Activated CD8-positive, alpha-beta memory T cell treated with anti-CD3 and anti-CD28 coated beads, Interleukin-2, amount 50 U/mL, for 1 hour (primary cell): ENCODE measurements around the gene PWP2.
"Not testable (repeated sequence)": the region's sequence is repeated elsewhere in the genome, so short reads cannot be mapped to it uniquely, and the experiment has no call there.

Experiments
- DNase-seq: peaks from one replicate; pipeline ENCODE4 v3.0.0-alpha.2; 2020; ENCODE audit errors: extremely low read depth

PWP2 gene

DNA sequence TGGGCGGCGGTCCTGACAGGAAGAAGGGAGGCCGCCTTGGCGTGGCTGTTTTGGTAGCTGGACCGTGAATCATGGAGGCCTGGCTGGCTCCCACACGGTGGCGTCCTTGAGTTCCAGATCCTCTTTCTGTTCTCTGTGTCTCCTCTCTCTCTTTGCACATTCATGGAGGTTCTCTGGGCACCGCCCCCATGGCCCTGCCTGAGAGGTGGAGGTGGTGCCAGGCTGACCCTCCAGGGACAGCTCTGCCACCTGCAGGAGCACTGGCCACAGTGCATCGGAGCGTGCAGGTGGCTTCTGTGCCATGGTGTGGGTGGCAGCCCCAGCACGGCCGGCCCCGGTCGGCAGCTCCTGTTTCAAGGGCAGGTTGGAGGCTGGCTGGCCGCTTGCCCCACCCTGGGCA is 30.8 kb downstream of the PWP2 start:
- DNase-seq: not testable (repeated sequence)

DNA sequence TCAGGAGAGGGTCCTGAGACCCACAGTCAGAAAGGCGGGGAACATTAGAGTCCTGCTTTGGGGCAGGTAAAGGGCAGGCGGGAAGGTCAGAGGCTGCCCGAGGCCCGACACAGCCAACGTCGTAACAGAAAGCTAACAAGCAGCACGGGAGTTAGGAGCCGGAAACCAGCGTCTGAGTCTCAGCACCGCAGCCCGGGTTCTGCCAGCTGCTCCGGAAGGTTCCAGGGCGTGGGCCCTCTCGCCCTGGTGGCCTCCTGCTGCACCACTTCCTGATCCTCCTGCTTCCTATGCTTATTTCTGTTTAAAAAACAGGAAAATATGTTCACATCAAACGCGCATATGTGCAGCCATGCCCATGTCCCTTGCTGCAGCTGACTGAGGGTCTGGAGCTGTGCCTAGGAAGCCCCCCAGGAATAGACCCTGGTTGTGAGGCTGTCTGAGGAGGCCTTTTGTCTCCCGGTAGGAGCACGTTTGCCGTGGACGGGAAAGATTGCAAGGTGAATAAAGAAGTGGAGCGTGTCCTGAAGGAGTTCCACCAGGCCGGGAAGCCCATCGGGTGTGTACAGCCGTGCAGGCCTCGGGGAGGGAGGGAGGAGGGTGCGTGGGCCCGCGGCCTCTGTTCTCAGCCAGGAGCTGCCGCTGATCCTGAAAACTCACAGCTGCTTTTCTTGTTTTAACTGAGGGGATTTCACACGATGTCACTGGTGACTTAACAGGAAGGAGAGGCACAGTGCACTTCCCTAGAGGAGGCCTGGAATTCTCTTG is 32.8 kb downstream of the PWP2 start:
- DNase-seq: not testable (repeated sequence)

DNA sequence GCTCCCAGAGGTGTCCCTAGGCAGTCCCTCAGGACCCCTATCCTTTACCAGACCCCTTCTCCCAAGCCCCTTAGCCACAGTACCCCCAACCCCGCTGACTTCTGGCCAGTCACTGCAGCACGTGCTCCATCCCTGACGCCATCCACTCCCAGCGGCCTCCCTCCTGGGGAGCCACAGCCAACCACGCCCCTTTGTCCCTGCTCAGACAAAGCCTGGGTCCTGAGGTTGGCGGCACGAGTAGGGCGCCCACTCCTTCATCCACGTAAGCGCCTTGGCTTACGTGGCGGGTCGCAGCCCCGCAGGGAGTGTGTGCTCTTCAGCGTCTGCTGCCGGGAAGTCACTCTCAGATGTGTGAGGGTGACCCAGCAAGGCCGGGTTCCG is 33.3 kb downstream of the PWP2 start:
- not testable (repeated sequence) for DNase-seq

DNA sequence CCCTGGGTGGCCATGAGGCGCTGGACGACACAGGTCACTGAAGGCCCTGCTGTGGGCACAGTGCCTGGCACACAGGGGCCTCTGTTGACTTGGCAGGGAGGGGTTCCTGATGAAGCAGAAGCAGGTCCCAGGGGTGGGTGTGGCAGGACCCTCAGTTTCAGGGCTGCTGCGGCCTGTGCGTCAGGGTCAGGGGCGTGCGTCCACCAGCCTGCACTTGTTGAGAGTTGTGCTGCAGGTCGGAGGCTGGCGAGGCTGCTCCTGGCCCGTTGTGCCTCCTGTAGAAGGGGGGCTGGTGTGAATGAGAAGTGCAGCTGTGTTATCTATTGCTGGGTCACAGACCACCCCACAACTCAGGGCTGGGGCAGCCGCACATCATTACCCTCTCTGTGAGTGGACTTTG is 35.3 kb downstream of the PWP2 start:
- not testable (repeated sequence) for DNase-seq

- DNase-seq: peak; percentile 29
Observed at GRCh38 chr21:44143380-44143779, 36.2 kb downstream of the PWP2 start.

DNA sequence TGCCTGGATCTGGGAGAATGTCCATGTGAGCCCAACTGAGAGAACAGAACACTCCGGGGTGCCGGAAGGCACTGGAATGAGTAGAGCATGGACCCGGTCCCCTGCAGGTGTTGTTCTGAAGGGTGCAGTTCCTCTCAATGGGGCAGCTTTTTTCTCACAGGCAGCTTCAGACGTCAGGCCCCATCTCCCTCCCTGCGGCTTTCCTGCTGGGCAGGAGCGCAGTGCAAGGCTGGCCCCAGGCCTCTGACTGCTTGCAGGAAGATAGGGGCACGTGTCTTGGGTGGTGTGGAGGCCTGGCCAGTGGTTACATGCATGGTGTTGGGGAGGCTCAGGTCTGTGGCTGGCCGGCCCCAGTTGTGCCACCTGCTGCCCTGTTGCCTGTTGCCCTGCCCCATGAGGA is 36.8 kb downstream of the PWP2 start:
- DNase-seq: not testable (repeated sequence)

DNA sequence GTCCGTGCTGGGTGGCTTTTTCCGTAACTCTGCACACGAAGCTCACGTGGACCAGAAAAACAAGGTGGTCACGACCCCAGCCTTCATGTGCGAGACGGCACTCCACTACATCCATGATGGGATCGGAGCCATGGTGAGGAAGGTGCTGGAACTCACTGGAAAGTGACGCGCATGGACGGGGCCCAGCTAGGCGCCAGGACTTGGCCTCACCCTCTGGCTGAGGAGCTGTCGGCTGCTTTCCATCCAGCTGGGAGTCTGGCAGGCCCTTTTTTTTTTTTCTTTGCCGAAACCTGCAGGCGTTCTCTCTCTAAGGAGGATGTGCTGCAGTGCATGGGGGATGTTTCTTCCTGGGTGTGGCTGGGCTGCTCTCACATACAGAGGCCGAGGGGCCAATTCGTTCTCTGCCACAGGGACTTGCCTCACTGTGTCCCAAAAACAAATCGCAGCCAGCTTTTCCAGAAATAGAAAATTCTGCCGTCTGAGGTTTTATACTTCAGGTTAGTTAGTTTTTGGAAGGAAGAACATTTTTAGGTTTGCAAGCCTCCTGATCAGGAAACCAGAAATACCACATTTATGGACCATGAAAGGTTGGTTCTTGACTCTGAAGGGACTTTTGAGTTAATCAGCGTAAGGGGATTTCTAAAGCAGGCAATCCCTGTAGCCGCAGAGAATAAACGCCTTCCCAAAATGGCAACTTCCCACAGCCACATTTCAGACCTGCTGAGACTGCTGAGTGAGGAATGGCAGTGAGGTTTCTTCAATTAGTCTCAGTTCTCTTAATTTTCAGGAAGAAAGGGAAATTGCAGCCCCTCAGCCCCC is 37.8 kb downstream of the PWP2 start:
- not testable (repeated sequence) for DNase-seq

DNA sequence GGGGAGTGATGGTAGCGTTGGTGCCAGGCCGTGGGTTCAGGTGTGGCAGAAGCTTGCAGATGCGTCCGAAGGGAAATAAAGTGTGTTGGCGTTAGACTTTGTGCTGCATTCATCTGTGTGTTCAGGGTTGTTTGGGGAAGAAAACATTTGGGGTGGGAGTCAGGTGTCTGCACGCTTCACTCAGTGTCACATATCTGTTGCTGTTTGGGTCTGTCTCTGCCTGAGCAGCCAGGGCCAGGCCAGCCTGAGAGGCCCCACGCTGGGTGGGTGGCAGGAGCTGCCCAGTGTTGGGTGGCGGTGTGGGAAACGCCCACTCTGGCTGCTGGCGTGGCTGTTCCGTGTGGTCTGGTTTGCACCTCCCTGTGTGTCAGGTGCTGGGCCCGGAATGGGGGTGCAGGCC is 38.4 kb downstream of the PWP2 start:
- not testable (repeated sequence) for DNase-seq

DNA sequence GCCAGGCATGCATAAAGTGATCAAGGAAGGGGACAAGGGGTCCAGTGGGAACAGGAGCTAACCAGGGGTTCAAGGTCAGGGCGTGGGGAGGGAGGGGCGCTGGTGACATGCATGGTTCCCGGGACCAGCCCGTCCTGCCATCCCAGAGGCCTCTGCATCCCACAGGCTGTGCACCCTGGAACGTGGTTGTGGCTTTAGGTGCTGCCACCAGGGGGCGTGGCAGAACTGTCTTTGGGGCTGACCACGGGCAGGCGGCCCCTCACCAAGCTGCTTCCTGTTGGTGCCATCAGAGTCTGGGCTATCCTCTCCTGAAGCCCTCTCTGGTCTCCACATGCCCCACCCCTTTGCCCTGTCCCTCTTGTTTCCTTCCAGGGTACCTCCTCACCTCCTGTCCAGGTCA is 39.9 kb downstream of the PWP2 start:
- DNase-seq: not testable (repeated sequence)

DNA sequence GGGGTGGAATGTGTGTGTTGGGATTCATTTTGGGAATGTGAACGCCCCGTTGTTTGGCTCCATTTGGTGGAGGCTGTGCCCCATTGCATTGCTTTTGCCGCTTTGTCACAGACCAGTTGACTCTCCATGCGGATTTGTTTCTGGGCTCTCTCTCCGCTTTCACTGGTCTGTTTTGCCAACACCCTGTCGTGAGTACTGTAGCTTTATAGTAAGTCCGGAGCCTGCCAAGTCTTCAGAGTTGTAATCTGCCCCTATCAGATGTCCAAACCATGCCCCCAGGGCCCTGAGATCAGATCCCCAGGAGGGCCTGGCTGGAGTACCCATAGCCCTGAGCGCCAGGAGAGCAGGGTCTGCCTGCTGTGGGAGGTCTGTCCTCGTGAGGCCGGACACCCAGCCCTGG is 43.1 kb downstream of the PWP2 start:
- DNase-seq: not testable (repeated sequence)

DNA sequence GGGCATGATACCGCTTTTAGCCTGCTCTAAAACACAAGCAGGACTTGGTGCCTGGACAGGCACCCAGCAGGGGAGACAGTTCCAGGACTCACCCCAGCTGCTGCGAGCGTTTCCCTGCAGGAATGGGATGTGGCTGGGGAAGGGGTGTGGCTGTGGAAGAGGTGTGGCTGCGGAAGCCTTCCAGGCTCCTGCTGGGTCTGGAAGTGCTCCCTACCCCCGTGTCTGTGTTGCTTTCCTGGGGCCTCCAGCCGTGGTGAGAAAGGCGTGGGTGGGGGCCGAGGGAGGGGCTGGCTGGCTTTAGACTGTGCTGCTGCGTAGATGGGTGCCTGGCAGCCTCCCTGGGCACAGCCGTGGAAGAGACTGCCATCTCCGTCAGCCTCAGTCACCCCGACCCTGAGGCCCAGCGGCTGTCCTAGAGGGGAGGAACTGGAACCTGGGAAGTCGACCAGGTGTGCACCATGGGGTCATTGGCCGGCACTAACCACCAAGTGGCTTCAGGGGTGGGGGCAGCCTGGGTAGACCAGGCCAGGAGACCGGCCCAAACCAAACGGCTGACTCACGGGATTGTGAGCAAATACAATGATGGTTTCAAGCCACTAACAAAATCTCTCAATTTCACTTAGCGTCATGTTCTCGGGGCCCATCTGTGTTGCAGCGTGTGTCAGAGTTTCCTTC is 46.2 kb downstream of the PWP2 start:
- not testable (repeated sequence) for DNase-seq

DNA sequence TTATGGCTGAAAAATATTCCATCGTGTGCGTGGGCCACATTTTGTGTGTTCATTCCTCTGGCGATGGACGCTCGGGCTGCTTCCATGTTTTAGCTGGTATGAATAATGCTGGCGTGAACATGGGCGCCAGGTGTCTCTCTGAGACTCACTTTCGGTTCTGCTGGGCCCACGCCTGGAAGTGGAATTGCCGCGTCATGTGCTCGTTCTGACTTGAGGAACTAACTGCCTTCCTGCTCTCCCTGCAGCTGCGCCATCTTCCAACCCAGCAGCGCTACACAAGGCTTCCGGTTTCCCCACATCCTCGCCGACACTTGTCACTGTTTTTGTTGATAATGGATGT is 46.7 kb downstream of the PWP2 start:
- DNase-seq: not testable (repeated sequence)

- DNase-seq: not testable (repeated sequence)
Observed at GRCh38 chr21:44154816-44155230, 47.6 kb downstream of the PWP2 start.

DNA sequence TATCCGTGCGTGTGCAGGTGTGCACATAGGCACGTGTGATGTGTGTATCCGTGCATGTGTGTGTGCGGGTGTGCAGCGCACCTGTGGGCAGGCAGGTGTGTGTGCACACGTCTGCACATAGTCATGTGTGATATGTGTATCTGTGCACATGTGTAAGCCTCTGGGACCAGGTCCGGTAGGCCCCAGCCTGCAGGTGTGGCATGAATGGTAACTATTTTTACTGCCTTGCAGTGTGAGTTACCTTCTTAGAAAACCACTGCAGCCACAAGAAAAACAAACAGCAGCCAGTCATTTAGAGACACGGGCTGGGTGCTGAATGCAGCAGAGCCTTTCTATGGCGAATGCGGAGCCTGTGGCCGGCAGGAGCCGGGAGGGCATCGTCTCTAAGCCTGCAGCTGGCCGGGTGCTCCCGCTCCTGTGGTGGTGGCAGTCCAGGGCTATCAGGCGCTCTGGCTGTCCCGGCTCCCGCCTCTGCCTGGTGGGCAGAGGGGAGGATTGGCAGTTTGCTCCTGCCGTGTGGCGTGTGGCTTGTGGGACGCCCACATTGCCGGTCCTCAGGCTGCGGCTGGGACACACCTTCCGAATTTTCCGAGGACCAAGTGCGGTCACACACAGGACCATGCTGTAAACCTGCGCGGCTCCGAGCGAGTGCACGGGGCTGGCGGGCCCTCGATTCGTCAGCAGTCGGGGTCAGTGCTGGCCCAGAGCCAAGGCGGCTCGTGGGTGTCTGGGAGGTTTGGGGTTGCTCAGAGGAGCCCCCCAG is 48.2 kb downstream of the PWP2 start:
- not testable (repeated sequence) for DNase-seq

DNA sequence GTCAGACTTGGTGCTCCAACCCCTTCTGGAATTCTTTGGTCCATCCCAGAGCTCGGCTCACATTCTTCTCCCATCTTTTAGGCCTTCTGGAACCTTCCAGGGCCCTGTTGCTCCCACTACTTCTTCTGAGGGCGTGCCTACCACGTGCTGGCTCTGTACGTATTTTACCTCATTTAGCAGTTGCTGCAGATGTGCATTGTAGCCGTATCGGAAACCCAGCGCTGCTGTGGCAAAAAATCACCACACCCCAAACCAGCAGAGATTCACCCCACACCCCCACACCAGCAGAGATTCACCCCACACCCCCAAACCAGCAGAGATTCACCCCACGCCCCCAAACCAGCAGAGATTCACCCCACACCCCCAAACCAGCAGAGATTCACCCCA is 48.8 kb downstream of the PWP2 start:
- DNase-seq: not testable (repeated sequence)

GRCh38 chr21:44157439-44158081 is 50.4 kb downstream of the PWP2 start:
- not testable (repeated sequence) for DNase-seq

GRCh38 chr21:44158082-44158468 is 50.9 kb downstream of the PWP2 start:
- DNase-seq: not testable (repeated sequence)

GRCh38 chr21:44159349-44160297 is 52.4 kb downstream of the PWP2 start:
- not testable (repeated sequence) for DNase-seq

GRCh38 chr21:44160298-44160672 is 53.1 kb downstream of the PWP2 start:
- DNase-seq: not testable (repeated sequence)

GRCh38 chr21:44160821-44161220 is 53.6 kb downstream of the PWP2 start:
- not testable (repeated sequence) for DNase-seq
